ENCODE measurements around the gene KRTAP2-4.
"Not testable (repeated sequence)": the region's sequence is repeated elsewhere in the genome, so short reads cannot be mapped to it uniquely, and the experiment has no call there.

Gene KRTAP2-4

GRCh38 chr17:41042953-41043352, 22.7 kb downstream of the KRTAP2-4 start:
- Mint-ChIP-seq H3K4me1 (no peaks in the 10 kb centered on the region), H3K9me3 (peaks cover 12% of the 10 kb centered on the region), H3K27ac (no peak overlapping the region), H3K36me3 (ENCODE audit: low read depth) (no peaks in the 10 kb centered on the region), H3K4me3 (no peak overlapping the region), H3K27me3 (ENCODE audit: low read depth) (peaks cover 6% of the 10 kb centered on the region)
- no peak for TF ChIP-seq CTCF (IDR thresholded peaks at IDR 0.05; ENCODE audit: unreplicated experiment in 3 of 3)

- H3K9me3 Mint-ChIP-seq, result peaks cover 12% of the 10 kb centered on the region
- H3K4me3 Mint-ChIP-seq; H3K27me3 Mint-ChIP-seq (ENCODE audit: low read depth); H3K36me3 Mint-ChIP-seq (ENCODE audit: low read depth); H3K4me1 Mint-ChIP-seq; H3K27ac Mint-ChIP-seq: not testable (repeated sequence)
Measured at GRCh38 chr17:41040783-41041571, 24.7 kb downstream of the KRTAP2-4 start, which contains the start of gene KRTAP1-1. KRTAP1-1 (minus strand) TSS chr17:41041450; CDS start chr17:41041397, 53 bp downstream.

GRCh38 chr17:41037853-41038350, 27.8 kb downstream of the KRTAP2-4 start:
- Mint-ChIP-seq H3K4me3 (no peak overlapping the region), H3K4me1 (no peaks in the 10 kb centered on the region), H3K27me3 (ENCODE audit: low read depth) (no peaks in the 10 kb centered on the region), H3K36me3 (ENCODE audit: low read depth) (no peaks in the 10 kb centered on the region), H3K9me3 (peaks cover 7% of the 10 kb centered on the region), H3K27ac (no peak overlapping the region)
- no peak for TF ChIP-seq CTCF (IDR thresholded peaks at IDR 0.05; ENCODE audit: unreplicated experiment in 3 of 3)

- H3K4me1 Mint-ChIP-seq; H3K27ac Mint-ChIP-seq; H3K36me3 Mint-ChIP-seq (ENCODE audit: low read depth); H3K4me3 Mint-ChIP-seq; H3K9me3 Mint-ChIP-seq; H3K27me3 Mint-ChIP-seq (ENCODE audit: low read depth): not testable (repeated sequence)
Measured at GRCh38 chr17:41034346-41034935, 31.2 kb downstream of the KRTAP2-4 start, which contains the start of gene KRTAP1-3. KRTAP1-3 (minus strand) TSS chr17:41034874; CDS start chr17:41034821, 53 bp downstream.

- no peak for TF ChIP-seq CTCF (IDR thresholded peaks at IDR 0.05; ENCODE audit: unreplicated experiment in 3 of 3)
- Mint-ChIP-seq H3K36me3 (ENCODE audit: low read depth) (no peaks in the 10 kb centered on the region), H3K27me3 (ENCODE audit: low read depth) (no peaks in the 10 kb centered on the region), H3K4me1 (no peaks in the 10 kb centered on the region), H3K4me3 (no peak within 1 kb of the TSS), H3K27ac (no peak within 1 kb of the TSS), H3K9me3 (no peaks in the 10 kb centered on the region)
Measured at GRCh38 chr17:41029633-41030245, 35.9 kb downstream of the KRTAP2-4 start, which contains the start of gene KRTAP1-4. KRTAP1-4 (minus strand) TSS chr17:41030195; CDS start chr17:41030078, 117 bp downstream.

GRCh38 chr17:41026715-41027471, 38.8 kb downstream of the KRTAP2-4 start, which contains the start of gene KRTAP1-5:
KRTAP1-5 (minus strand) TSS chr17:41027208; CDS start chr17:41027155, 53 bp downstream.
- Mint-ChIP-seq H3K36me3 (ENCODE audit: low read depth) (no peaks in the 10 kb centered on the region), H3K9me3 (peaks cover 4% of the 10 kb centered on the region), H3K27ac (no peak within 1 kb of the TSS), H3K4me3 (no peak within 1 kb of the TSS), H3K4me1 (no peaks in the 10 kb centered on the region), H3K27me3 (ENCODE audit: low read depth) (no peaks in the 10 kb centered on the region)
- TF ChIP-seq CTCF (IDR thresholded peaks at IDR 0.05; ENCODE audit: unreplicated experiment in 3 of 3), result no peak
